HepG2 (cell line): ENCODE results near the gene GJD3. TPM values are rescaled to one million over a fixed set of nuclear protein-coding genes. Genes with fewer than 3 reads are reported as not detected.
A peak's percentile ranks its signal among the peaks of the same experiment; 100 is the strongest.

Experiments used
- ARNTL ChIP-seq: sonication (generic); formaldehyde crosslinking; IDR thresholded peaks from 2 replicates; pipeline ENCODE4 v1.4.0; 2020; ENCODE audit warnings: mild to moderate bottlenecking, missing genetic modification reagents
- ATF1 ChIP-seq: IDR thresholded peaks from 2 replicates; pipeline ENCODE4 v1.6.1; 2016; ENCODE audit warnings: mild to moderate bottlenecking, control low read depth
- ATF7 ChIP-seq, 2 experiments: fragments of 450-650 bp in 1 of 2; sonication (generic) in 1 of 2; formaldehyde crosslinking in 1 of 2; IDR thresholded peaks; 2 replicates each; pipeline versions ENCODE4 v1.4.0 to v1.6.1; 2016 to 2020; ENCODE audit warnings: antibody characterized with exemption in 1 of 2, mild to moderate bottlenecking in 1 of 2, missing genetic modification reagents in 1 of 2
- CEBPB ChIP-seq: IDR thresholded peaks from 2 replicates; pipeline ENCODE4 v1.6.1; 2011; ENCODE audit warnings: low read depth, low read length, improper control_type of control experiment, borderline replicate concordance
- GLMP ChIP-seq: sonication (generic); formaldehyde crosslinking; IDR thresholded peaks from 2 replicates; pipeline ENCODE4 v1.9.0; 2021; ENCODE audit warnings: missing genetic modification reagents, mild to moderate bottlenecking, borderline replicate concordance
- IKZF4 ChIP-seq: sonication (generic); formaldehyde crosslinking; IDR thresholded peaks from 2 replicates; pipeline ENCODE4 v1.5.1; 2020; ENCODE audit warnings: borderline replicate concordance, mild to moderate bottlenecking, low read depth, missing genetic modification reagents; ENCODE audit errors: not compliant biosample characterization
- IRF9 ChIP-seq: sonication (generic); formaldehyde crosslinking; IDR thresholded peaks from 2 replicates; pipeline ENCODE4 v1.8.0; 2022; ENCODE audit warnings: missing genetic modification reagents, mild to moderate bottlenecking, borderline replicate concordance
- KDM4B ChIP-seq: sonication (generic); formaldehyde crosslinking; IDR thresholded peaks from 2 replicates; pipeline ENCODE4 v1.4.0; 2020; ENCODE audit warnings: missing genetic modification reagents
- MLX ChIP-seq: IDR thresholded peaks from 2 replicates; pipeline ENCODE4 v1.6.1; 2016
- NAIF1 ChIP-seq: sonication (generic); formaldehyde crosslinking; IDR thresholded peaks from 2 replicates; pipeline ENCODE4 v1.5.0; 2020; ENCODE audit warnings: mild to moderate bottlenecking, missing genetic modification reagents, borderline replicate concordance
- NPAS2 ChIP-seq: sonication (generic); formaldehyde crosslinking; IDR thresholded peaks from 2 replicates; pipeline ENCODE4 v1.8.0; 2022; ENCODE audit warnings: mild to moderate bottlenecking, missing genetic modification reagents, borderline replicate concordance
- PAF1 ChIP-seq: IDR thresholded peaks from 2 replicates; pipeline ENCODE4 v1.6.1; 2016; ENCODE audit warnings: missing genetic modification reagents, missing compliant biosample characterization
- RBM22 ChIP-seq: fragments of 200-400 bp; formaldehyde crosslinking; optimal IDR thresholded peaks from 2 replicates; pipeline ENCODE3; 2017; ENCODE audit warnings: mild to moderate bottlenecking, low read length, moderate library complexity
- RERE ChIP-seq: IDR thresholded peaks from 2 replicates; pipeline ENCODE4 v1.6.1; 2016; ENCODE audit warnings: low read depth, missing genetic modification reagents, missing compliant biosample characterization
- SRSF4 ChIP-seq: fragments of 200-400 bp; formaldehyde crosslinking; IDR thresholded peaks from one replicate; pipeline ENCODE4 v1.6.1; 2018; ENCODE audit warnings: mild to moderate bottlenecking, low read depth, low read length, moderate library complexity; ENCODE audit not compliant: poor library complexity, severe bottlenecking
- TEF ChIP-seq: sonication (generic); formaldehyde crosslinking; IDR thresholded peaks from 2 replicates; pipeline ENCODE4 v1.5.0; 2020; ENCODE audit warnings: missing genetic modification reagents
- ZBTB7A ChIP-seq: sonication (generic); formaldehyde crosslinking; IDR thresholded peaks from 2 replicates; pipeline ENCODE4 v1.8.0; 2022; ENCODE audit warnings: mild to moderate bottlenecking, missing genetic modification reagents
- ZFP37 ChIP-seq: sonication (generic); formaldehyde crosslinking; IDR thresholded peaks from 2 replicates; pipeline ENCODE4 v1.4.0; 2020; ENCODE audit warnings: missing genetic modification reagents, borderline replicate concordance
- ZFP90 ChIP-seq: sonication (generic); formaldehyde crosslinking; IDR thresholded peaks from 2 replicates; pipeline ENCODE4 v1.8.0; 2022; ENCODE audit warnings: missing genetic modification reagents, mild to moderate bottlenecking, inconsistent platforms, borderline replicate concordance
- ZNF441 ChIP-seq: sonication (generic); formaldehyde crosslinking; IDR thresholded peaks from 2 replicates; pipeline ENCODE4 v1.7.0; 2021; ENCODE audit warnings: missing genetic modification reagents, borderline replicate concordance
- polyA plus RNA-seq, 8 experiments: library from polyadenylated mRNA; depleted of rRNA in 3 of 8; stranded (reverse) in 7 of 8; unstranded in 1 of 8; fragments of >200 nt; fragmentation: Illumina TruSeq in 4 of 8; extraction: Trizol in 4 of 8; gene quantifications; 2 replicates each; pipeline versions ENCODE4 v1.2.1 to v1.2.3, GENCODE V29; 2011 to 2016; ENCODE audit warnings: low read depth in 4 of 8, missing spikeins in 1 of 8, mixed read lengths in 1 of 8; ENCODE audit not compliant: insufficient read depth in 1 of 8
- total RNA-seq, 5 experiments: library from RNA; depleted of rRNA; stranded (reverse); fragments of >200 nt; fragmentation: Illumina TruSeq; extraction: Trizol; gene quantifications; 2 replicates each; pipeline ENCODE4 v1.2.3, GENCODE V29; 2016; ENCODE audit warnings: low read depth in 1 of 5

The GJD3 gene
- total and polyA plus RNA-seq, 2 of the 13 experiments (the other 11 are each of a cell fraction or from before 2014, with no cell fraction given): not detected

GRCh38 chr17:40355123-40355803 is 9.3 kb downstream of the GJD3 start (continued):
- no peak for TF ChIP-seq RERE
- no peak; the same call in 1 of the 2 replicates for TF ChIP-seq IRF9 (CRISPR knock-in tag)
- TF ChIP-seq SRSF4: no peak
- TF ChIP-seq ATF1 (CRISPR knock-in tag): no peak
- TF ChIP-seq ZFP90 (CRISPR knock-in tag): no peak
- peak; percentile 71 for TF ChIP-seq IKZF4 (CRISPR knock-in tag)
- no peak for TF ChIP-seq NPAS2 (CRISPR knock-in tag)
- TF ChIP-seq NAIF1 (CRISPR knock-in tag): no peak
- TF ChIP-seq PAF1: no peak
- TF ChIP-seq CEBPB: no peak
- TF ChIP-seq RBM22: no peak
- 0 out of 2 replicates have a peak, but pooled peaks have one; percentile 29 for TF ChIP-seq ZNF441 (CRISPR knock-in tag)
- TF ChIP-seq KDM4B (CRISPR knock-in tag): peak; percentile 73; the same call in 1 of the 2 replicates
- no peak for TF ChIP-seq ATF7 (IDR thresholded peaks at IDR 0.05)
- TF ChIP-seq ATF7 (CRISPR knock-in tag; IDR thresholded peaks at IDR 0.05): no peak
- TF ChIP-seq GLMP (CRISPR knock-in tag): no peak
- TF ChIP-seq ZBTB7A (CRISPR knock-in tag): peak; percentile 73; the same call in 1 of the 2 replicates
- no peak for TF ChIP-seq ARNTL (CRISPR knock-in tag)
- no peak for TF ChIP-seq MLX
- no peak for TF ChIP-seq TEF
- no peak for TF ChIP-seq ZFP37 (CRISPR knock-in tag)
